Mucosa of descending colon (tissue), 3 donors: ENCODE measurements around the gene SH2D3A. TPM values are rescaled to one million over a fixed set of nuclear protein-coding genes. Genes with fewer than 3 reads are reported as not detected.

Experiments
- ATAC-seq: fragments of 200-7000 bp; cut with Tn5 transposase; one replicate; pipeline ENCODE4 v1.9.1; 2020; ENCODE audit warnings: mild to moderate bottlenecking, moderate library complexity
- DNase-seq, 3 donors: peaks; one replicate each; pipeline ENCODE4 v3.0.0-alpha.2; 2020
- H3K36me3 ChIP-seq: fragments of 200-600 bp; one replicate; pipeline ENCODE4 v1.8.0; 2021; ENCODE audit warnings: low read depth, mild to moderate bottlenecking
- H3K4me1 ChIP-seq: fragments of 200-600 bp; one replicate; pipeline ENCODE4 v1.8.0; 2021; ENCODE audit warnings: low read depth, mild to moderate bottlenecking
- H3K4me3 ChIP-seq: fragments of 200-600 bp; one replicate; pipeline ENCODE4 v1.8.0; 2021; ENCODE audit warnings: mild to moderate bottlenecking
- H3K9me3 ChIP-seq: fragments of 200-600 bp; one replicate; pipeline ENCODE4 v1.8.0; 2021; ENCODE audit warnings: mild to moderate bottlenecking
- intact Hi-C, 2 donors: fragments of 100-400 bp; cut with DNase I in 1 of 2; cut with micrococcal nuclease in 1 of 2; formaldehyde crosslinking; loops; one replicate each; pipeline versions ENCODE4 v1.11.0 to v1.11.1; 2022; cut with DNase I, micrococcal nuclease
- total RNA-seq, 3 donors: library from RNA; stranded (reverse); fragmentation: NEBNext Ultra II Directional in 2 of 3; extraction: Animal tissue kit (Norgen Biotek cat#: 25700) in 2 of 3; gene quantifications; one replicate each; pipeline versions ENCODE4 v1.2.1 to v1.2.4, GENCODE V29; 2021 to 2023
- TF ChIP-seq, protein P1 (sequence below): fragments of 200-600 bp; IDR thresholded peaks from one replicate; pipeline ENCODE4 v1.8.0; 2022; ENCODE audit warnings: antibody characterized with exemption, mild to moderate bottlenecking
- donor health status: DM: no; HTN: no; CAD: no; lungs with moderate emphysema.
- donor health status: DM: no; HTN: no; CAD: no.
- donor health status: DM: no; HTN: yes; CAD: no.

Gene SH2D3A
- total RNA-seq, 3 donors from 2014 or later = 26.4 to 80.5 (median 40.5) TPM

- TF ChIP-seq, protein P1, sequence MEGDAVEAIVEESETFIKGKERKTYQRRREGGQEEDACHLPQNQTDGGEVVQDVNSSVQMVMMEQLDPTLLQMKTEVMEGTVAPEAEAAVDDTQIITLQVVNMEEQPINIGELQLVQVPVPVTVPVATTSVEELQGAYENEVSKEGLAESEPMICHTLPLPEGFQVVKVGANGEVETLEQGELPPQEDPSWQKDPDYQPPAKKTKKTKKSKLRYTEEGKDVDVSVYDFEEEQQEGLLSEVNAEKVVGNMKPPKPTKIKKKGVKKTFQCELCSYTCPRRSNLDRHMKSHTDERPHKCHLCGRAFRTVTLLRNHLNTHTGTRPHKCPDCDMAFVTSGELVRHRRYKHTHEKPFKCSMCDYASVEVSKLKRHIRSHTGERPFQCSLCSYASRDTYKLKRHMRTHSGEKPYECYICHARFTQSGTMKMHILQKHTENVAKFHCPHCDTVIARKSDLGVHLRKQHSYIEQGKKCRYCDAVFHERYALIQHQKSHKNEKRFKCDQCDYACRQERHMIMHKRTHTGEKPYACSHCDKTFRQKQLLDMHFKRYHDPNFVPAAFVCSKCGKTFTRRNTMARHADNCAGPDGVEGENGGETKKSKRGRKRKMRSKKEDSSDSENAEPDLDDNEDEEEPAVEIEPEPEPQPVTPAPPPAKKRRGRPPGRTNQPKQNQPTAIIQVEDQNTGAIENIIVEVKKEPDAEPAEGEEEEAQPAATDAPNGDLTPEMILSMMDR = no peak
- Histone ChIP-seq H3K4me3 (no peak overlapping the region), H3K36me3 (no peaks in the 10 kb centered on the region), H3K4me1 (no peaks in the 10 kb centered on the region), H3K9me3 (no peaks in the 10 kb centered on the region)
- DNase-seq (peak in 1 of 3 donors; percentile 66), ATAC-seq (peak; percentile 44)
- intact Hi-C loops = no loop called here
Observed at GRCh38 chr19:6718741-6719539, 48.3 kb downstream of the SH2D3A start.

GRCh38 chr19:6718111-6718740 is 49.0 kb downstream of the SH2D3A start:
- H3K9me3 ChIP-seq = no peaks in the 10 kb centered on the region
- H3K4me3 ChIP-seq = no peak overlapping the region
- intact Hi-C loops = no loop called here
- ATAC-seq = no peak
- peak in 1 of 3 donors; percentile 48 for DNase-seq
- H3K36me3 ChIP-seq = no peaks in the 10 kb centered on the region
- no peaks in the 10 kb centered on the region for H3K4me1 ChIP-seq
- TF ChIP-seq, protein P1 = no peak

- ATAC-seq = no peak
Observed at GRCh38 chr19:6717441-6717971, 49.7 kb downstream of the SH2D3A start.

GRCh38 chr19:6717036-6717435 is 50.2 kb downstream of the SH2D3A start:
- TF ChIP-seq, protein P1 = no peak
- no peak overlapping the region for H3K4me3 ChIP-seq
- H3K4me1 ChIP-seq = no peaks in the 10 kb centered on the region
- no peaks in the 10 kb centered on the region for H3K9me3 ChIP-seq
- DNase-seq = peak in 1 of 3 donors; percentile 26
- no peaks in the 10 kb centered on the region for H3K36me3 ChIP-seq
- intact Hi-C loops = no loop called here
- ATAC-seq = no peak

More at GRCh38 chr19:6717441-6717971, 49.7 kb downstream of the SH2D3A start:
- no peak overlapping the region for H3K4me3 ChIP-seq
- TF ChIP-seq, protein P1 = no peak
- intact Hi-C loops = no loop called here
- H3K9me3 ChIP-seq = no peaks in the 10 kb centered on the region
- no peaks in the 10 kb centered on the region for H3K4me1 ChIP-seq
- DNase-seq = no peak
- H3K36me3 ChIP-seq = no peaks in the 10 kb centered on the region

- TF ChIP-seq, protein P1 = no peak
- Histone ChIP-seq H3K4me3 (no peak overlapping the region), H3K36me3 (no peaks in the 10 kb centered on the region), H3K9me3 (no peaks in the 10 kb centered on the region), H3K4me1 (no peaks in the 10 kb centered on the region)
- intact Hi-C loops = no loop called here
- DNase-seq (no peak), ATAC-seq (no peak)
Observed at GRCh38 chr19:6716610-6716970, 50.6 kb downstream of the SH2D3A start.
